BJ (cell line): ENCODE measurements around the gene NHLH2. TPM values are rescaled to one million over a fixed set of nuclear protein-coding genes. Genes with fewer than 3 reads are reported as not detected.
A peak's percentile ranks its signal among the peaks of the same experiment; 100 is the strongest.

ENCODE experiments used
- CTCF ChIA-PET: fragments of 350-600 bp; formaldehyde crosslinking; extraction: SDS; loops from one replicate; lab custom pipeline; 2021; ENCODE audit warnings: antibody characterized with exemption, inconsistent platforms; lab: Yijun Ruan, JAX
- POLR2A ChIA-PET: fragments of 300-600 bp; sonication (Branson Sonifier 250); formaldehyde crosslinking; extraction: SDS; loops from one replicate; lab custom pipeline; 2021; ENCODE audit warnings: antibody characterized with exemption; lab: Charles Lee
- DNase-seq: peaks from one replicate; pipeline ENCODE4 v3.0.0-alpha.2; 2011; ENCODE audit warnings: low read depth
- H3K27me3 ChIP-seq: 2 replicates; pipeline ENCODE4 v1.6.0; 2011; ENCODE audit warnings: low read length; ENCODE audit not compliant: control insufficient read depth, insufficient read depth
- H3K36me3 ChIP-seq: 2 replicates; pipeline ENCODE4 v1.5.1; 2011; ENCODE audit warnings: low read length; ENCODE audit not compliant: control insufficient read depth, insufficient read depth
- H3K4me3 ChIP-seq: 2 replicates; pipeline ENCODE4 v1.5.1; 2011; ENCODE audit warnings: low read depth, mild to moderate bottlenecking, control low read depth, low read length
- CTCF ChIP-seq: IDR thresholded peaks from 2 replicates; pipeline ENCODE4 v1.5.1; 2011; ENCODE audit warnings: low read depth, mild to moderate bottlenecking, control low read depth, inconsistent platforms, low read length, moderate library complexity; ENCODE audit not compliant: insufficient read depth
- polyA plus RNA-seq: library from polyadenylated mRNA; depleted of rRNA; stranded (reverse); fragments of >200 nt; gene quantifications from 2 replicates; pipeline ENCODE4 v1.2.3, GENCODE V29; 2011

The NHLH2 gene
- polyA plus RNA-seq, 1 experiment, result not detected

GRCh38 chr1:115832651-115833050 lies 8.3 kb downstream of the NHLH2 start:
- DNase-seq, result no peak
- no peak overlapping the region for H3K4me3 ChIP-seq
- H3K27me3 ChIP-seq, result peaks cover 19% of the 10 kb centered on the region
- ChIA-PET CTCF (interaction anchor here (0.8 kb wide), 1 partner anchor 676 kb away, joined by 3 read pairs; no protein-coding TSS in a partner anchor), POLR2A (no interaction called here)
- no peaks in the 10 kb centered on the region for H3K36me3 ChIP-seq
- no peak for TF ChIP-seq CTCF

GRCh38 chr1:115830963-115831362 lies 10.0 kb downstream of the NHLH2 start:
- Histone ChIP-seq H3K36me3 (no peaks in the 10 kb centered on the region), H3K4me3 (no peak overlapping the region), H3K27me3 (peaks cover 24% of the 10 kb centered on the region)
- ChIA-PET CTCF (interaction anchor here (1.1 kb wide), 1 partner anchor 20 kb away, joined by 4 read pairs; no protein-coding TSS in a partner anchor), POLR2A (no interaction called here)
- no peak for DNase-seq
- TF ChIP-seq CTCF, result no peak

GRCh38 chr1:115829947-115830346 lies 11.0 kb downstream of the NHLH2 start:
- Histone ChIP-seq H3K4me3 (no peak overlapping the region), H3K36me3 (no peaks in the 10 kb centered on the region), H3K27me3 (peaks cover 22% of the 10 kb centered on the region)
- ChIA-PET POLR2A (no interaction called here), CTCF (interaction anchor here (0.6 to 1.1 kb wide), 2 partner anchors 19 to 392 kb away, joined by 4 to 5 read pairs; no protein-coding TSS in a partner anchor)
- no peak for DNase-seq
- no peak for TF ChIP-seq CTCF

- TF ChIP-seq CTCF, result no peak
- no peaks in the 10 kb centered on the region for H3K36me3 ChIP-seq
- no peak overlapping the region for H3K4me3 ChIP-seq
- ChIA-PET CTCF (no interaction called here), POLR2A (no interaction called here)
- peaks cover 22% of the 10 kb centered on the region for H3K27me3 ChIP-seq
- peak; percentile 51 for DNase-seq
Measured at GRCh38 chr1:115829023-115829674, 11.8 kb downstream of the NHLH2 start.

GRCh38 chr1:115828101-115829022 lies 12.6 kb downstream of the NHLH2 start:
- CTCF ChIA-PET, result no interaction called here
- no peak for DNase-seq
- POLR2A ChIA-PET, result no interaction called here

More at GRCh38 chr1:115828101-115829022, 12.6 kb downstream of the NHLH2 start:
- TF ChIP-seq CTCF, result no peak
- peaks cover 22% of the 10 kb centered on the region for H3K27me3 ChIP-seq
- H3K36me3 ChIP-seq, result no peaks in the 10 kb centered on the region
- peak overlapping the region; percentile 20; the same call in 1 of the 2 replicates for H3K4me3 ChIP-seq
